ENCODE results near the gene DUSP22.
A peak's percentile ranks its signal among the peaks of the same experiment; 100 is the strongest.
"Not testable (repeated sequence)": the region's sequence is repeated elsewhere in the genome, so short reads cannot be mapped to it uniquely, and the experiment has no call there.

DUSP22 gene, protein sequence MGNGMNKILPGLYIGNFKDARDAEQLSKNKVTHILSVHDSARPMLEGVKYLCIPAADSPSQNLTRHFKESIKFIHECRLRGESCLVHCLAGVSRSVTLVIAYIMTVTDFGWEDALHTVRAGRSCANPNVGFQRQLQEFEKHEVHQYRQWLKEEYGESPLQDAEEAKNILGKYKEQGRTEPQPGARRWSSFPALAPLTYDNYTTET

DNA sequence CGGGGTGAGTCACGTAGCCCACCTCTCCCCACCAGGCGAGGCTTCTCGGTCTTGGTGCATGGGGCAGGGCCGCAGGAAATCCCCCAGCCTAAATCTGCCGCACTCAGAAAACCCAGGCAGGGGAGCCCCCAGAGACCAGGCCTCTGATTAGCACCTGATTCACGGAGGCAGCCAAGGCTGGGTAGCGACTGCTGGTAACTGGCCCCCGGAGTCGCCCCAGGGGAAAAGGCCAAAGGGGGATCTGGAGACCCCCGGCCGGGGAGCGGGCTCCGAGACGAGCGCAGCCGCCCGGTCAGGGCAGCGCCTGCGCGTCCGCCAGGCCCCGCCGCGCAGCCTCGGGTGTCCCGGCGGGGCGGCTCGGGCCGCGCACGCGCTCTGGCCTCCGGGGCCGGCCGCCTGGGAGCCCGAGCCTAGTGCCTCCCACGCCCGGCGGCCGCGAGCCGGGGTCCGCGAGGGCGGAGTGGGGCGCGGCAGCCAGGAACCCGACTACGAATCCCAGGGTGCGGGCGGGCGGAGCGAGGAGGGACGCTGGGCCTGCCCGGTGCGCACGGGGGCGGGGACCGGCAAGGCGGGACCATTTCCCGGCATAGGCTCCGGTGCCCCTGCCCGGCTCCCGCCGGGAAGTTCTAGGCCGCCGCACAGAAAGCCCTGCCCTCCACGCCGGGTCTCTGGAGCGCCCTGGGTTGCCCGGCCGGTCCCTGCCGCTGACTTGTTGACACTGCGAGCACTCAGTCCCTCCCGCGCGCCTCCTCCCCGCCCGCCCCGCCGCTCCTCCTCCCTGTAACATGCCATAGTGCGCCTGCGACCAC lies at the start of gene DUSP22:
DUSP22 (plus strand) TSS at position 791 of the 809 bp plus-strand sequence. CDS start 53 bp downstream, outside the sequence.
- no peak for DNase-seq

DNA sequence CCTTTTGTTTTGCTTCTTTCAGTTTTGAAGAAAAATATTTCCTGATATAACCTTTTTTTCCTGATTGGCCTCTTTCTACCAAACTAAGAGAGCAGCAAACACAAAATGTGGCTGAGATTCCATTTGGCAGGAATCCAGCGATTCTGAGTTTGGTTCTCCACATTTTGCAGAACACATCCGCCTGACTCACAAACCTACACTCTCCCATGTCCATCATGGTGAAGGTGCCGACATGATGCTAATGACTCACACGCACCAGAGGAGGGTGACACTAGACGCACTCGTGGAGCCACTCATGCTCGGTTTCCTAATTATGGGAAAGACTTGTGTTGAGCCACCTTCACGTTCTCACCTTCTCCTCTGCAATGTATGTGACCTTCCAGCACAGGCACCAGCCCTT lies 45.9 kb upstream of the DUSP22 start:
- DNase-seq: no peak

DNA sequence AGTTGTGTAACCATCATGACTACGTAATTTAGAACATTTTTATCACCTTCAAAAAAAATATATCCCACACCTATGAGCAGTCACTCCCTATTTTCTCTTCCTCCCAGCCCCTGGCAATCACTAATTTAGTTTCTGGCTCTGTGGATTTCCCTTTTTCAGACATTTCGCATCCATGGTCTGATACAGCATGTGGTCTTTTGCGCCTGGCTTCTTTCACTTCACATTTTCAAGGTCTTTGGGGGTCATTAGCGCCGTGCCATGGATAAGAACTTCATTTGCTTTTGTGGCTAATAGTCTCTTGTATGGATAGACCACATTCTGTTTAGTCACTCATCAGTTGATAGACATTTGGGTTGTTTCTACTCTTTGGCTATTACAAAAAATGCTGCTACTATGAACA lies 44.9 kb upstream of the DUSP22 start:
- no peak for DNase-seq

DNA sequence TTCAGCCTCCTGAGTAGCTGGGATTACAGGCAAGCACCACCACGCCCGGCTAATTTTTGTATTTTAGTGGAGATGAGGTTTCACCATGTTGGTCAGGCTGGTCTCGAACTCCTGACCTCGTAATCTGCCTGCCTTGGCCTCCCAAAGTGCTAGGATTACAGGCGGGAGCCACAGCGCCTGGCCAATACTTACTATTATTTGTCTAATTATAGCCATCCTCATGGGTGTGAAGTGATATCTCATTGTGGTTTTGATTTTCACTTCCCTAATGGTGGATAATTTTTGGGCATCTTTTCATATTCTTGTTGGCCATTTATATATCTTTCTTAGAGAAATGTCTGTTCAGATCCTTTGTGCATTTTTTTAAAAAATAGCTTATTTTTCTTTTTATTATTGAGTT lies 44.2 kb upstream of the DUSP22 start:
- not testable (repeated sequence) for DNase-seq

DNA sequence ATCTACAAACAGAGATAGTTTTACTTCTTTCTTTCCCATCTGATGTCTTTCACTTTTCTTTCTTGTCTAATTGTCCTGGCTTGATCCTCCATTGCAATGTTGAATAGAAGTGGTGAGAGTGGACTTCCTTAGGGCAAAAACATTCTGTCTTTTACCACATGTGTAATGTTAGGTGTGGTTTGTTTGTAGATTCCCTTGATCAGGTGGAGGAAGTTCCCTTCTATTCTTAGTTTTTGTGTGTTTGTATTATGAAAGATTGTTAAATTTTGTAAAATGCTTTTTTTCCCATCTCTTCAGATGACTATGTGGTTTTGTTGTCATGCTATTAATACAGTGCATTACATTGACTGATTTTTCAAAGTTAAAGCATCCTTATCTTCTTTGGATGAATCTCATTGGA lies 41.6 kb upstream of the DUSP22 start:
- no peak for DNase-seq

DNA sequence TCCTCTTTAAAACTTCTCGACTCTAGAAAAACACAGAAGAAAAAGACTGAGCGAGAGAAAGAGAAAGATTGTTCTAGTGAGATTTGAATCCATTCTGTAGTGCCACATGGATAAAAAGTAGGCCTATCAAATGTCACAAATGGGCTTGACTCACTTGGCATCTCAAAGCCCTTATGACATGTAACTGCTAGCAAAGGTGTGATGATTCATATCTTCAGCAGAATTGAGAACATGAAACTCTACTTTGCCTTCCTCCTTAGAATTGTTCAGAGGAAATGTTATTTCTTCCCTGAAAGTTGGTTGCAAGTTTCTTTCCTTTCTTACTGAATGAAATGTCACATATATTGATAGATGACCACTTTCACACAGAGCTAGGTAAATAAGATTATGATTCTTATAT lies 40.4 kb upstream of the DUSP22 start:
- DNase-seq: no peak

DNA sequence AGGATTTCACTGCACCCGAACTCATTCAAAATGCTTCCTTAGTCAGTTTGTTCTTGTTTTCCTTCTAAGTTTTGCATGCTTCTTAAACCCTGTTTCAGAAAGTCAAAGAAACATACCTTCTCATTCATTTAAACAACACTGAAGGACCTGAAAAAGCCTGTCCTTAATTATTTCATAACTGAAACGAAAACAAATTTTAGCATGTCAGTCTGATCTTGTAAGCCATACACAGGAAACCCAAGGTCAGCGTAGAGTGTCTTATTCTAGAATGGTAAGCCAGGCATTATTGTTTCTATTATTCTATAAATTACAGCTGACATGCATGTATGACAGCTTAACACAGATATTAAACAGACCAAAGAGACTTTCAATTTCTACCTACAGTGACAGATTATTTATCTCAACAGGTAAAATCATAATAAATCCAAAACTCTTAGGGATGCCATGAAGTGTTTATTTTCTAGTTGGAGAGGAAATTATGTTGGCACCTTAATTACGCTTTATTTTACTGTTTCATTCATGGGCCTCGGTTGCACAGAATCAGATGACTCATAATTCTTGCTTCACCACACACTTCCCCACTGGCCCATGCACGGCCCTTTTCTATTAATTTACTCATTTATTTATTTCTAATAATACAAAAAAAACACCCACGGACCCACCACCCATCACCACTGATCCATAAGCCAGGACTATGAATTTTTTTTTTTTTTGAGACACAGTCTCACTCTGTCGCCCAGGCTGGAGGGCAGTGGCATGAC lies 39.3 kb upstream of the DUSP22 start:
- DNase-seq: peak; percentile 5

DNA sequence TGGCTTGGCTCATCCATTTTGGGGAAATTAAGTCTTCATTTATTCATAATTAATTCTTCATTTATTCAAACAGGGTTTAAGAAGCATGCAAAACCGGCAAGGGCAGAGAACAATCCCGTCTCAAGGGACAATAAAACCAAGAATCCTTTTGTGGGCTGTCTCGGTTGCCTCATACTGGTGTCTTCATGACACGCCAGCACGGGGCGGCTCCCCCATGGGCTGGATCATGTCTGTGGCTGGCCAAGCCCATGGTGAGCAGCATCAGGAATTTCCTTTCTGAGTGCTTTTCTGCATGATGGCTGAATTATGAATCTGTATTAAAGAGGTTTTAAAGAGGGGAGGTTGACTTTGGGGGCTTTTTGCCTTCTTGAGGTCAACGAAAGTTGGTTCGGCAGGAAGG lies 38.3 kb upstream of the DUSP22 start:
- no peak for DNase-seq

DNA sequence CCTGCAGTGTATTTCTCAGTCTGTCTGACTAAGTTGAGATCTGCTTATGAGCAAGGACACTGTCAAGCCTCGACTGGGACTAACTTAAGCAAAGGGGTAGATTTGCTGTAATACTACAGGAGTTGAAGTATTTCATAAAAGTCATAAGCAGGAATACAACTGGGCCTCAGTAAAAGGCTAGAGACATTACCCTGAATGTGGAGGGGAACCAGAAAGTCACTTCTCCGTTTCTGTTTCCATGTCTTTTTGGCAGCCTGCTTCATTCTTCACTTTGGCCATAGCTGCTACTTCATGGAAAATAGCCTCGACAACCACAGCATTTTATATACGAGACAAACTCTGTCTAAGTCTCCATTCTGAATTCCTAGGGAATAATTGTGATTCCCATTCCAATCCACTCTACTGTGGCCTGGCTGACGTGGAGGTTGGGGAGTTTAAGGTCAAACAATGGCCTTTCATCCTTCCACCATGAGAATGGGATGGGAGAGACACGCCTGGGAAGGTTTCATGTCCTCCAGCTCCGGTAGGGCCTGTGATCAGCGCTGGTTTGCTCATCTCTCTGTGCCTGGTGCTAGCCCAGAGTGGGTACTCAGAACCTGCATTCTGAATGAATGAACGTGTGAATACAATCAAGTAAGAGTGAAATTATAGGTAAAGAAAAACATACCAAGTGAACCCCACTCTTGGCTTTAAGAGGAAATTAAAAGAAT lies 37.1 kb upstream of the DUSP22 start:
- no peak for DNase-seq

DNA sequence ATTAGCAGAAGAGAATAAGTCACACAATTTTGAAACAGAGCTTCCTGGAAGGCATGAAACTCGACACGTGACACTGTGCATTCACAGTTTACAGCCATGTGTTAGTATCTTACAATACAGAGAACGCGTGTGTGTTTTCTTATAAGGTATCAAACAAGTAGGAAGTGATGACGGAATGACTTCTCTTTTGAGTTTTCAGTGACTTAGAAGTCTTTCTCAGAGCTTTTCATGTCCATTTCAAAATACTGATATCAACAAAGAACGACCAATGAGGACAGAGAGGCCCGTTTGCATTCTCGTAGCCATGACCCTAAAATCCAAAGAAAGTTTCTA lies 36.6 kb upstream of the DUSP22 start:
- no peak for DNase-seq

DNA sequence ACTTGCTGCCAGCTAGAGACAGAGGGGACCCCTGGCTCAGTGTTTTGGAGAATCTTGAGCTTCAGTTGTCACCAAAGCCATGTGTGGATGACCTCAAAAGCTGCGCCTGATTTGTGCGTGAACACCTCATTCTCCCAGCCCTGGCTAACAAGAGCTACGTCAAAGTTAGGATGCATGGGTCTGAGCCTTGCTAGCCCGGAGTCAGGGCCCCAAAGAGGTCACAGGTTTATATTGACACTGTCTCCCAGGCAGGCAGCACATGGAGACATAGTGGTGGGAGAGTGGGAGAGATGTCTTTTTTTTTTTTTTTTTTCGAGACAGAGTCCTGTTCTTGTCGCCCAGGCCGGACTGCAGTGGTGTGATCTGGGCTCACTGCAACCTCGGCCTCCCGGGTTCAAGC lies 36.1 kb upstream of the DUSP22 start:
- DNase-seq: no peak

DNA sequence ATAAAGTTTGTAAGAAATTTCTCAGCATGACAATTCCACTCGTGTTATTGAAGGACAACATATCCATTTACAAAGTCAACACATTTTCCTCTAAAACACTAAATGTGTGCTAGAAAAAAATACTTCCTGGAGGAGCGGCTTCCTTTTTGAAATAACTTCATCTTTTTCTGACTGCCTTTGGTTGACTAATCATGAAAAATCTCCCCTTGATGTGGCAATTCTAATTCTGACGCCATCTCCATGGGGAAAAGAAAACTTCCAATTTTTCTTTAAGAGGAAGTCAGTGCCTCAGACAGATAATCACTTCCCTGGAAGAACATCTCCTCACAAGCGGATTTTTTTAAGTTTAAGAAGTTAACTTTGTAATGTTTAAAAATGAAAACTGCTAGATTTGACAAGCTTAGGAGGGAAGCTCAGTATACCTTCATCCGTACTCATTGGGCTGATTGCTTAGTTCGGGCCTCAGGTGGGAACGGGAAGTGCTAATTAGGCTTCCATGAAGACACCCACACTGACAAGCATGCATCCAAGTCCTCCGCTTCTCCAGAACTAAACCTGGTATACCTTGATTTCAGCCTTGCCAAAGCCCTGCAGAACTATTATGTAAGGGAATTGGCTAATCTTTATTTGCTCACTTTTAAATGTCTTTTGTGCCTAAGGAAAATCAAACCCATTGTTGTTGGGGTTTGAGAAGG lies 35.1 kb upstream of the DUSP22 start:
- DNase-seq: no peak

DNA sequence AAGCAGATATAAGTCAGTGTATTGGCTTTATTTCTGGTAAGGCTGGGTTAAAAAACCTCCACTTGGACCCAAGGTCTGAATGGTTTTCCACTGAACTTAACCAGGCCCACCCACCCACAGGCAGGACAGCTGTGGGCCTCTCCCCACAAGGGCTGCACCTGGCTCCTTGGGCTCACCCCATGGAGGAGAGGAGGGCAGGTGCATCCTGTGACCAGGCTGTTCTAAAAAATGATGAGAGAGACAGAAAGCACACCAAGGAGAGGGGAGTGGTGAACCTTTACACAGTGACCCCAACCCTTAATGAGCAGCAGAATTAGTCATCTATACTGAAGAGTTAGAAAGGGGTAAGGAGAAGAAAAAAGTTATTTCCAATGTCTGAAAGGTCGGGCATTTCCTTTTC lies 34.5 kb upstream of the DUSP22 start:
- no peak for DNase-seq

DNA sequence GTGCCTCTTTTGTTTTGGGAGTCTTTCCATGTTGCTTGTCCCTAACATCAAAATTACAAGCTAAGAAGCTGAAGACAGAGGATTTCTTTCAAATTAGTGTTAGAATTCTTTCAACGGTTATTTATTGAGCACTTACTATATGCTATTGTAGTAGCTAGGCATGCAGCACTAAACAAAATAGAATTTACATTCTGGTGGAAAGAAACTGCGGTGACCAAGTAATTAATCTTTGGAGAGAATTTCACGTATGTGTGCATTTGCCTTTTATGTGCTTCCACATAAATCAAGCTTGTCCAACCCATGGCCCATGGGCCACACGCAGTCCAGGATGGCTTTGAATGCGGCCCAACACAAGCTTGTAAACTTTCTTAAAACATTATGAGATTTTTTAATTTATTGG lies 33.0 kb upstream of the DUSP22 start:
- DNase-seq: no peak

DNA sequence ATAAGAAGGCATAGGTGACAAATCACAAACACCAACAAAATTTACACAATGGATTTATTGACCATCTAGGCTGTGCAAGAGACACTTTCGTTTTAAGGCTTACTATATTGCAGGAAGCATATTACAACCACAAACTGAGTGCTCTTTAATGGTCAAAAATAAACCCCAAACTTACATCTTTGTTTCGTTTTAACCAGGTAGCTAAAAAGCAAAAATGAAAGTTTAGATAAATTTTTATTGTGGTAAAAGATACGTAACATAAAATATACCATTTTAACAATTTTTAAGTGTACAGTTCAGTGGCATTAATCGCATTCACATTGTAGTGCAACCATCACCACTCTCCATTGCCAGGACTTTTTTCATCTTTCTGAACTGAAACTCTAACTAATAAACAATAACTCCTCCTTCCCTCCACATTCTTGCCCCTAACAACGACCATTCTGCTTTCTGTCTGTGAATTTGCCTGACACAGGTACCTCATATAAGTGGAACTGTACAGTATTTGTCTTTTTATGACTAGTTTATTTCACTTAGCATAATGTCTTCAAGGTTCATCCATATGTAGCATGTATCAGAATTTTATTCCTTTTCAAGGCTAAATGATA lies 32.3 kb upstream of the DUSP22 start:
- no peak for DNase-seq

DNA sequence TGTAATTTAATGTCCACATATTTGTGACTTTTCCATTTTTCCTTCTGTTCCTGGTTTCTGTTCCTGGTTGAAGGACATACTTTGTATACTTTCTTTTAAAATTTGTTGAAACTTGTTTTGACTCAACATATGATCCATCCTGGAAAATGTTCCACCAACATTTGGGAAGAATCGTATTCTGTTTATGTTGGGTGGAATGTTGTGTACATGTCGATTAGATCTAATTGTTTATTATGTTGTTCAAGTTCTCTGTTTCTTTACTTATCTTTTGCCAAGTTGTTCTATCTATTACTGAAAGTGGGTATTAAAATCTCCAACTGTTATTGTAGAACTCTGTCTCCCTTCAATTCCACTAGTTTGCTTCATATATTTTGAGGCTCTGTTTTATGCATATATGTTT lies 27.7 kb upstream of the DUSP22 start:
- DNase-seq: no peak

DNA sequence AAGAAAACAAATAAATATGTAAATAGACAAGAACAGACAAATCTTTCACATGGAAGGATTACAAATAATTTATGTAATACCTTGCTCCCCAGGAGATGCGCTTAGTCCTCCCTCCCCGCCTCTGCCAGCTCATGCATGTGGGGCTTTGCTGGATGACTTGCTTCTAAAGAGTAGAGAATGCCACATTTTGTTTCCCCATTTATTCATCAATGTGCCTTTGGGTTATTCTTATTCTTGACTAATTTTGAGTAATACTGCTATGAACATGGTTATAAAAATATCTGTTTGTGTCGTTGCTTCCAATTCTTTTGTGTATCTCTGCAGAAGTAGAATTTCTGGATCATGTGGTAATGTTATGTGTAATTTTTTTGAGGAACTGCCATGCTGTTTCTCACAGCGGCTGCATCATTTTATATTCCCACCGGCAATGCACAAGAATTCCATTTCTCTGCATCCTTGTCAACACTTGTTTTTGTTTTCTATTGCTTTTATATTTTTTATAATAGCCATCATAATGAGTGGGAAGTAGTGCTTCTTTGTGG lies 23.8 kb upstream of the DUSP22 start:
- DNase-seq: no peak

DNA sequence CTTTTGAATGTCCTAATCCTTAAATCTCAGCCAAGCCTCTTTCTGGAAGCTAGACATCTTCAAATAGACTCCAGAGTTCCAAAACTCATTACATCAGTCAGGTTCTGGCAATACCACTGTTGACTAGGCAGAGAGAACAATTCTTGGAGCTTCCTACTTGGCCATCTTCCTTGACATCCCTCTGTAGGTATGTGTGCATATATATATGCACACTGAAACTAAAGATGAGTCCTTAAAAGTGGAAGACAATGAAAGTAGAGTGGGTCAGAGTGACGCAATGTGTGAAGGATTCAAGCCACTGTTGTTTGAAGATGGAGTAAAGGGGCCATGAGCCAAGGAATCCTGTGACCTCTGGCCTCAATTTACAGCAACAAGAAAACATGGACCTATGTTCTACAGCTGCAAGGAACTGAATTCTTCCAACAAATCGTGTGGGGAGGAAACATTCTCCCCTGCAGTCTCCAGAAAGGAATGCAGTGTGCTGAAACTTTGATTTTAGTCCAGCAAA lies 18.7 kb upstream of the DUSP22 start:
- DNase-seq: no peak

DNA sequence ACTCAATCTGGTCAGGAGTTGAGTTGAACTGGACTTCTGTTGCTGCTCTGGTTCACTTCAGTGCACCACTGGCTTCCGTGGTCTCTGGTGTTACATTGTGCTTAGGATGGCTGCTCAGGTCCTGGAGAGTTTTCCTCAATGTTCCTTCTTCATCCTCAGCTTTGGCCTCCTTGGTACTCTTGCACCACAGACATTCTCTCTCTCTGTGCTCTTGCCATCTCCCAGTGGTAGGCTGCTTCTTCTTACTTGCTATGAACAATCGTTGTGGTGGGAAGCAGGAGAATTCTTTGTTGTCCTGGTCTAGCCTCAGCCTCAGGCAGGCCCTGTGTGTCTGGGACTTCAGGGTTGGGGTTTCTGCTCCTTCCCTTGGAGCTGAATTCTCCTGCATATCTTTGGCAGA lies 14.5 kb upstream of the DUSP22 start:
- DNase-seq: no peak

DNA sequence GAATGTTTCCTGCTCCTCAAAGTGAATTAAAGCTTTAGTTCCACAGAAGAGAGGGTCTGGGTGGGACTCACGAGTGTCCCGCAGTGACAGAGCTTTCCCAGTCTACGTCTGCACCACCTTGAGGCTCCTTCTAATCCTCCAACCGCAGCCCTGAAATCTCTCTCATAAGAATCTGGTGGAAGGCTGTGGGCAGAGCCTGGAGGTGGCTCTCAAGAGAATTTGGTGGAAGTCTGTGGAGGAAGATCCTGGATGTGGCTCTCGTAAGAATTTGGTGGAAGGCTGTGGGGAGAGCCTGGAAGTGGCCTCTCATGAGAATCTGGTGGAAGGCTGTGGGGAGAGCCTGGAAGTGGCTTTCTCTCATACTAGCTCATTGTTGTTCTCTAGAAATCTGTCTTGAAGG lies 13.8 kb upstream of the DUSP22 start:
- DNase-seq: no peak

DNA sequence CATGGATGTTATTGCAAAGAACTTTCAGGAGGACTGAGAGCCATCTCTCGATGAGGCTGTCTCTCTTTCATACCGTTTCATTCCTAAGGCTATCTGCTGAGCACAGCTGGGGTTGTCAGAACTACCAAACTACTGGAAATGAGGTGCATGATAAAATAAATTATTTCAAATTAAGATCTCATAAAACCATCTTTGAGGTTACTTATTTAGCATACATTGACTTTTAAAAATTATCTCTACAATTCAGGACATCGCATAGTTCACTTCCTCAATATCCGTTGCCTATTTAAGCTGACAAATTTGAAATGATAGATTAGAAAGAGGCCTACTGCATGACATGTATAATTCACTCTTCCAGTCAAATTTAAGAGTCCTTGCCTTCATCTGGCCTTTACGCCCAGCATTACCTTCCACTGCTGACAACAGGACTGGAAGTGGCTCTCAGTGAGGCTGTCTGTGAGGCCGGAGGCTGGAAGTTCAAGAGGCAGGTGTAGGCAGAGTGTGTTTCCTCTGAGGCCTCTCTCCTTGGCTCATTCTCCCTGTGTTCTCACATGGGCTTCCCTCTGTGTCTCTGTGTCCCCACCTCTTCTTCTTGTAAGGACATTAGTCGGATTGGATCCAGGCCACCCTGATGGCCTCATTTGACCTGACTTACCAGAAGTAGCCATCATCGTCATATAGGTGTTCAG lies 12.8 kb upstream of the DUSP22 start:
- no peak for DNase-seq
